ENCODE data around the gene PTHLH.

Gene PTHLH

GRCh38 chr12:27972721-27973120 lies at the start of gene PTHLH:
Gene PTHLH, minus strand, starts transcription at chr12:27972733. Its CDS starts 3,239 bp downstream, at chr12:27969494.
- DNase-seq = no peak

DNA sequence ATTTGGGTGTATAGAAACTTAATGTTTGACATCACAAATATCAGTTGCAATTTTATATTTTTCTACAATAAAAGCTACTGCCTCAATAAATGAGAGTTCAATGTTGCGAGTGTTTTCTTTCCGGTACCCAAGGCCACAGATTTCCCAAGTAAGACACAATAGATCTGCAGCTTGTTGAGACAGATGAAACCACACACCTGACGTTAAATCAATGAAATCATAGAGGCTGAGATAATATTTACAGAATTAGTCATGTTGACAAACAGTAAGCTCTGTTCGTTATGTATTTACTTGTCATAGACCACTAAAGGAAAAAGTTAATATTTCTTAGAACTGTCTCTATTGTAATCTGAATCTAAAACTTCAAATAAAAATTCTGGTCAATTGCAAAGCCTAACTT lies 49.2 kb upstream of the PTHLH start:
- no peak for DNase-seq

GRCh38 chr12:28017873-28018255 lies 45.3 kb upstream of the PTHLH start:
- no peak for DNase-seq

GRCh38 chr12:28017126-28017872 lies 44.8 kb upstream of the PTHLH start:
- no peak for DNase-seq

DNA sequence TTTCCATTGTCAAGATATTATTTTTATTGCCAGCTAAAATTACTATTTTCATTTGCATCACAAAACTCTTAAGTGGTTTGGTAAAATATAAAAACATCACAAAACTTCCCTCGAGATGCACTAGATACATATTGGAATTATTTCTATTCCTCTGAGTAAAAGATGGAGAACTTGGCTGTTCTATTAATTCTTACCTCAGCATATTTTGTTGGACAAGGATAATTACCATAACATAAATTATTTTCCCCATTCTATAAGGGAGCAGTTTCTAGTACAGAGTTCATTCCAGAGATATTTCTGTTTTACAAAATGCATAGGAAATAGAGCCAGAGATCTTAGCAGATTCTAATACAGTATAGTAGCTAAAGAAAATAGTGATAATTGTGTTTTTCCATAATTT lies 42.6 kb upstream of the PTHLH start:
- no peak for DNase-seq

DNA sequence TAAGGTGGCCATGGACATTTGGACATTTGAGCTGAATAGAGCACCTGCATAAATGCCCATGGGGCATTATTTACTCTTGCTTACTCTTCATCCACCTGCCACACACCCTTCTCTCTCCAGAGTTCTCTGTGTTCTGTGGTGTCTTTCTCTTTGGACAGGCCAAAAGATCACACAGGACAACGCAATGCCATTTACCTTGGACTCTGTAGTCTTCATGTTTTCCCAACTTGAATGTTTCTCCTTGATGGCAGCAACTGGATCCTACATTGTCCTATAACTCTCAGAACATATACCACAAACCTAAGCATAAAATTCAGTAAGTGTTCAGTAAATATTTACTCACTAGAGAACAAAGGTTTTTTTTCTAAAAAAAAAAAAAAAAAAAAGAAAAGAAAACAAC lies 41.7 kb upstream of the PTHLH start:
- no peak for DNase-seq

DNA sequence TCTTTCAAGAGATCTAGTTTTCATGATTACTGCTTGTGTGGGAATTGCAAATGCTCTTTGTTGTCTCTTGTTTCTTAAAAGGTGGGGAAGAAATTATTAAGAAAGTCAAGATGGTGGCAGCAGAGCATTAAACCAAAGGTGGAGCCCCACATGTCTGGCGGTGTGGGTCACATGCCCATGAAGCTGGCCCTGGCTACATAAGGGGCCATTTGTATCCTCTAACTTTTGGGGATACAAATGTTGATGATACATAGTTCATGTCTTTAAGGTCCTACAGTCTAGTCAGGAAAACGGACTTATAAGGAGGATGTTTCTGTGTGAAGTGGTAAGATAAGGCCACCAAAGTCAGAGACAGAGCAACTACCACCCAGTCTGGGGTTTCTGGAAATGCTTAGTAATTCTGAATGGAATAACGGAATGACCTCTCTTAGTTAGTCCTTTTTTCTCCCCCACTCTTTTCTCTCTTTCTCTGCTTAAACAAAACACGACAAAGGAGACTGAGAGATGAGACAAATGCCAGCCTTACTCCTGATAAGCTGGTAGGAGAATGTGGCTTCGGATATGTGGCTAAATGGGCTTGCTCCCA lies 39.9 kb upstream of the PTHLH start:
- DNase-seq = no peak

DNA sequence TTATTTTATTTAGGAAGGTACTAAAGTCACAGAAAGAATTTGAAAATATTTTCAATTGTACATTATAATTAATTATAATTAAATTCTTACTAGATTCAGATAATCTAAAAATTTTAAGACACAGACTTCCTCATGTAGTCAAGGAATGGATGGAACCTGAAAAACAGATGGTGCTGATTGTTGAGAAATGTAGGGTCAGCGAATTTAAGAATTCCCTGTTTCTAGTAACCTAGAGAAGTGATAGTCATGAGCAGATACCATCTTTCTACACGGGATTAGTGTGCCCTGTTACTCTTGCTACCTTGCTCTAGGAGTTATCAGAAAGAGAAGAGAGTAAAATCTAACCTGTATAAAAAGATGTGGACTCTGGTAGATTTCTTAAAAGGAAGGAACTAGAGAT lies 37.5 kb upstream of the PTHLH start:
- no peak for DNase-seq

DNA sequence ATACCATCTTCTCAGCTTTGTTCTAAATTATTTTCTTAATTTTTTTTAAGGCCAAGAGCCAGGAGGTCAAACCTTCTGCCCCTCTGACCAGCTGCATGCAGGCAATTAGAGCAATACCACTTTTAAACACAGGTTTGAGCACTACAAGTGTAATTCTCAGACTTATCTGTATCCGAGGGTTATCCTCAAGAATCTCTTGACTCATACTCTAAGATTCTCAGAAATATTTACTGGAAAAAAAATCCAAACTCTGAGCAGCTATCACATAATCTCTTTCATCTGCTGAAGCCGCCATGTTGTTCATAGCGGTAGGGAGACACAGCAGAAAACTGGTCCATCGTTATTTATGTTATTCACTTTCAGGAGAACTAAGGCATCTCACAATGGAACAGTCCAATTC lies 27.4 kb upstream of the PTHLH start:
- DNase-seq = no peak

DNA sequence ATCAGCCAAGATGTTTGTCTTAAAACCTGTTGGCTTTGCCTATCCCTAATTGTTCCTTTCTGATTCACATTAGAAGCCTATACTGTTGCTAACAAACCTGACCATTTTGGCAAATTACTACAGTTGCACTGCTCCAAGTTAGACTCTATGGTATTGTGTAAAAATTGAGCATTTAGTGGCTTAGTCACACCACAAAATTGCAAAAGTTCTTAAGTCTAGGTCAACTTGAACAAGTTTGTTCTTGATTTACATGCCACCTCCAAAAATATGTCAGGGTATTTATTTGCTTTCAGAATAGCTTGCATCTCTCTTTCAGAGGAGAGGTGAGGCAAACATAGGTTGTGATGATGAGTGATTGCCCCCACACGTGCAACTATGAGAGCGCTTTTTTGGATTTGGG lies 27.0 kb upstream of the PTHLH start:
- DNase-seq = no peak

DNA sequence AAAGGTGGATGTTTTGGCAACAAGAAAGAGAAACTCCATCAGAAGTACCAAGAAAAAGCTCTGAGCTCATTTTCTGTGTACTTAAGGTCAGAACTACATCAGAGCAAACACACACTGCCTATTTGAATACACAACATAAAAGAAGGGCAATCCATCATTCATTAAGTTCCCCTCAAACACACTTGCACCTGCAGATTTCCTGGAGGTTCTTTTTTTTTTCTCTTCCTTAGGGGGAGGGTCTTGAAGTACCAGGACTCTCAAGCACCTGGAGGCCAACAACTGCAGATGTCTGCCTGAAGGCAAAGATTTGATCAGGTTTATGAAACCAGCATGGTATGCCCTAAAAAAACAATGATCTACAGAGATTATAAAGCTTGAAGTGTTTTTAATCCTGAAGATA lies 26.1 kb upstream of the PTHLH start:
- DNase-seq = no peak

DNA sequence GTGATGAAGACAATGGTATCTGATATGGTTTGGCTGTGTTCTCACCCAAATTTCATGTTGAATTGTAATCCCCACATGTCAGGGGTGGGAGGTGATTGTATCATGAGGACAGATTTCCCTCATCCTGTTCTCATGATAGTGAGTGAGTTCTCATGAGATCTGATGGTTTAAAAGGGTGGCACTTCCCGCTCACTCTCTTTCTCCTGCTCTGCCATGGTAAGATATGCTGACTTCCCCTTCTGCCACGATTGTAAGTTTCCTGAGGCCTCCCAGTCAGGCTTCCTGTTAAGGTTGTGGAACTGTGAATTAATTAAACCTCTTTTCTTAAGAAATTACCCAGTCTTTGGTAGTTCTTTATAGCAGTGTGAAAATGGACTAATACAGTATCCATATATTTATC lies 25.6 kb upstream of the PTHLH start:
- no peak for DNase-seq

GRCh38 chr12:27996761-27997160 lies 24.2 kb upstream of the PTHLH start:
- DNase-seq = no peak

GRCh38 chr12:27995406-27995805 lies 22.9 kb upstream of the PTHLH start:
- no peak for DNase-seq

- DNase-seq = no peak
Measured at GRCh38 chr12:27988594-27989233, 16.2 kb upstream of the PTHLH start.

GRCh38 chr12:27987331-27987730 lies 14.8 kb upstream of the PTHLH start:
- no peak for DNase-seq

GRCh38 chr12:27984275-27984674 lies 11.7 kb upstream of the PTHLH start:
- no peak for DNase-seq

- no peak for DNase-seq
Measured at GRCh38 chr12:27982951-27983350, 10.4 kb upstream of the PTHLH start.

DNA sequence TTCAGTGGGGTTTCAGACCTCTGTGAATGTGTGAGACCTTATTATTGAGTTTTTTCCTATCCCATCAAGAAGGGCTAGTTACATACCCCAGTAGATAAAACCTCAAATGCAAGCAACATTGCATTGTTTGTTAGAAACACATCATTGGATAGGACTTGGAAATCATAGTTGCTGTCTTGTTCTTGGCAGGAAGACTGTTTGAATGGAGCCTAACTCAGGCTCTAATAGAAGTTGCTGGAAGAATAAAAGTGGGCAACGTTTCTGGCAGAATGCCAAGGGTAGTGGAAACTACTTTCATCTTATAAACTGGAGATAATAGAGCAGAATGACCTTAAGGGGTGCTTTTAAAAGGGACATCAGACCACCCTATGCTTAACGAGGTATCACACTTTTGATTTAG lies 9.9 kb upstream of the PTHLH start:
- no peak for DNase-seq

DNA sequence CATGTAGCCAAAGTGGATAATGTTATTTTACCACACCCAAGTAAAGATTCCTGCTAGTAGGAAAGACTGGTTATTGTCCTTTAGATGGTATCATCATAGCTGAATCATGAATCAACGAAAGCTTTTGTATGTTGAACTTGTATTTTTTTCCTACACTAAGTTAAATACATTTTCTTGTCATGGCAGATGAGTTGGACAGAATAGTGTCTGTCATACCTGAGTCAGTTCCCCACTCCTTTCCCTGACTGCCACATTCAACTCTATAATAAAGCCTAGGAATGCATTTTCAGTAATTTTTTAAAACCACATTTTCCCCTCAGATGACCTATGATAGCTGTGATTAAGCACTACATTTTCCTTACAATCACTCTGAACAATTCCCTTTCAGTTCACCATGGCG lies 9.3 kb upstream of the PTHLH start:
- no peak for DNase-seq

GRCh38 chr12:27979145-27979544 lies 6.6 kb upstream of the PTHLH start:
- no peak for DNase-seq

- peak; percentile 54 for DNase-seq
Measured at GRCh38 chr12:27975222-27976136, 2.9 kb upstream of the PTHLH start.

DNA sequence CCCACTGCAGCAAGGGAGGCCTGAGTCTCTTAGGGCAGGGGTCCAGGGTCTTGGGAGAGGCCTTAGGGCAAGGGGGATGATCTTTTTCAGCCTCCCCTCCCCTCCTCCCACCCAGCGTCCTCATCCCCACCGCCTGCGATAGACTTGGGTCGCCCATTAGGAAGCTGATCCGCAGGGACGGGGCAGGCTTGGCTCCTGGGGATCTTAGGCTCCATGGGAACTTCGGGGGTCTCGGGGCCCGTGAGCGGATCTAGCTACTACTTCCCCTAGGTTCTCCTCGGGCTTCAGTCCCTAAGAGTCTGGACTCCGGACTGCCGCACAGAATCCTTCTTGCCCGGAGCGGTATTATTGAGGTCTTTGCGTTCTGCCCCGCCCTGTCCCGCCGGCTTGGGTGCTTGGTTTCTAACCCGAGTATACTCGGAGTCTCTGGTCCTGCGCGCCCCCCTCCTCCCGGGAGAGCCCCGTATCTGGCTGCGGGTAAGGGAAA lies 2.2 kb upstream of the PTHLH start:
- peak; percentile 42 for DNase-seq
